Measurements from ENCODE around the gene FOXP1. TPM values are rescaled to one million over a fixed set of nuclear protein-coding genes. Genes with fewer than 3 reads are reported as not detected.

The FOXP1 gene
- total RNA-seq, 2 donors from 2014 or later: 41.7 to 94.3 TPM

DNA sequence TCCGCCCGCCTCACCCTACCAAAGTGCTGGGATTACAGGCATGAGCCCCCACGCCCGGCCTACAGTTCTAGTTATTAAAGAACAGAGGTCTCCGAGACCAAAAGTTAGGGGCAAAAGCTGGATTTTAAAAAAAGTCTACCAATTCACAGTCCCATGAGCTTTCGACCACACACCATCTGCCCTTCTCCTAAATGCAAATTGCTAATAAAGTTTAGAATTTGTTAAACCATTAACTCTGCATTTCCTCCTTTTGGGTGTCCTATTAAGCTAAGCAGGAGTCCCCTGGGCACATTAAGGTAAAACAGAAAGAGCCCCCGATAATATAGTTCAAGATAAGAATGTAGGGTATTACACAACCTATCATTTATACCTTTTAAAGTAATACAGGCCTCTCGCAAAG is 322.7 kb downstream of the FOXP1 start:
- no peak for DNase-seq
- H3K9me3 Mint-ChIP-seq: no peaks in the 10 kb centered on the region
- Histone ChIP-seq H3K4me3 (ENCODE audit: low read length) (no peak overlapping the region), H3K9me3 (ENCODE audit: control insufficient read depth, low read length) (no peaks in the 10 kb centered on the region), H3K9ac (ENCODE audit: extremely low read depth, low read length, poor library complexity, severe bottlenecking) (no peak overlapping the region), H3K27me3 (ENCODE audit: control insufficient read depth, insufficient read depth, low read length, poor library complexity, severe bottlenecking) (no peaks in the 10 kb centered on the region), H3K36me3 (ENCODE audit: control insufficient read depth, insufficient read depth, low read length) (no peaks in the 10 kb centered on the region), H3K4me1 (ENCODE audit: control insufficient read depth, insufficient read depth, low read length) (no peaks in the 10 kb centered on the region), H3K27ac (ENCODE audit: low read depth, low read length) (no peak overlapping the region)
- peaks cover 4% of the 10 kb centered on the region for H3K36me3 Mint-ChIP-seq (ENCODE audit: low read depth)
- TF ChIP-seq, protein P1, sequence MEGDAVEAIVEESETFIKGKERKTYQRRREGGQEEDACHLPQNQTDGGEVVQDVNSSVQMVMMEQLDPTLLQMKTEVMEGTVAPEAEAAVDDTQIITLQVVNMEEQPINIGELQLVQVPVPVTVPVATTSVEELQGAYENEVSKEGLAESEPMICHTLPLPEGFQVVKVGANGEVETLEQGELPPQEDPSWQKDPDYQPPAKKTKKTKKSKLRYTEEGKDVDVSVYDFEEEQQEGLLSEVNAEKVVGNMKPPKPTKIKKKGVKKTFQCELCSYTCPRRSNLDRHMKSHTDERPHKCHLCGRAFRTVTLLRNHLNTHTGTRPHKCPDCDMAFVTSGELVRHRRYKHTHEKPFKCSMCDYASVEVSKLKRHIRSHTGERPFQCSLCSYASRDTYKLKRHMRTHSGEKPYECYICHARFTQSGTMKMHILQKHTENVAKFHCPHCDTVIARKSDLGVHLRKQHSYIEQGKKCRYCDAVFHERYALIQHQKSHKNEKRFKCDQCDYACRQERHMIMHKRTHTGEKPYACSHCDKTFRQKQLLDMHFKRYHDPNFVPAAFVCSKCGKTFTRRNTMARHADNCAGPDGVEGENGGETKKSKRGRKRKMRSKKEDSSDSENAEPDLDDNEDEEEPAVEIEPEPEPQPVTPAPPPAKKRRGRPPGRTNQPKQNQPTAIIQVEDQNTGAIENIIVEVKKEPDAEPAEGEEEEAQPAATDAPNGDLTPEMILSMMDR (conservative IDR thresholded peaks at IDR 0.05): no peak
- no peaks in the 10 kb centered on the region for H3K27me3 Mint-ChIP-seq (ENCODE audit: insufficient read depth)
- peaks cover 38% of the 10 kb centered on the region for H3K4me1 Mint-ChIP-seq
- 95% methylated on average over 4 to 8 of the region's 8 CpGs for WGBS, 2 experiments (ENCODE audit: insufficient coverage in 1 of 2, insufficient read length in 1 of 2)
- H3K27ac Mint-ChIP-seq: no peak overlapping the region
- no peak overlapping the region for H3K4me3 Mint-ChIP-seq

DNA sequence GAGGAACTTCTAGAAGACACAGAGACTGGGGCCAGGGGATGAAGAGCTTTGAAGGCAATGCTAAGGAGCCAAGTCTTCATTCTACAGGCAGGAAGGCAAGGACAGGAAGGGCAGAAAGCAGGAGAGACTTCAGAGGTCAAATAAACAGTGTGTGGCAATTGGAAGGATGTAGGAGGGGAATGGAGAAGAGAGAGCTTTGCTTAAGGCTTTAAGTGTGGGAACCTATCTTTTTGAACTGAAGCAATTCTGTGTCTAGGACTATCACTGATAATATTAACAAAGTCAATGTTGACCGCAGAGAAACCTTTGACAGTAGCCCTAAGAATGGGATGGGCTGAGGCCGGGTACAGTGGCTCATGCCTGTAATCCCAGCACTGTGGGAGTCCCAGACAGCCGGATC is 325.0 kb downstream of the FOXP1 start:
- no peaks in the 10 kb centered on the region for H3K36me3 ChIP-seq (ENCODE audit: control insufficient read depth, insufficient read depth, low read length)
- no peaks in the 10 kb centered on the region for H3K27me3 ChIP-seq (ENCODE audit: control insufficient read depth, insufficient read depth, low read length, poor library complexity, severe bottlenecking)
- 76 to 96% methylated on average over 3 of the region's 3 CpGs for WGBS, 2 experiments (ENCODE audit: insufficient coverage in 1 of 2, insufficient read length in 1 of 2)
- no peak for DNase-seq
- H3K4me1 ChIP-seq (ENCODE audit: control insufficient read depth, insufficient read depth, low read length): peaks cover 10% of the 10 kb centered on the region
- Mint-ChIP-seq H3K4me1 (peaks cover 45% of the 10 kb centered on the region), H3K4me3 (no peak overlapping the region), H3K27me3 (ENCODE audit: insufficient read depth) (no peaks in the 10 kb centered on the region), H3K27ac (peak overlapping the region; percentile 62), H3K9me3 (no peaks in the 10 kb centered on the region), H3K36me3 (ENCODE audit: low read depth) (no peaks in the 10 kb centered on the region)
- TF ChIP-seq, protein P1 (conservative IDR thresholded peaks at IDR 0.05): peak; percentile 10
- no peak overlapping the region for H3K4me3 ChIP-seq (ENCODE audit: low read length)
- H3K9ac ChIP-seq (ENCODE audit: extremely low read depth, low read length, poor library complexity, severe bottlenecking): no peak overlapping the region
- H3K27ac ChIP-seq (ENCODE audit: low read depth, low read length): no peak overlapping the region
- no peaks in the 10 kb centered on the region for H3K9me3 ChIP-seq (ENCODE audit: control insufficient read depth, low read length)

DNA sequence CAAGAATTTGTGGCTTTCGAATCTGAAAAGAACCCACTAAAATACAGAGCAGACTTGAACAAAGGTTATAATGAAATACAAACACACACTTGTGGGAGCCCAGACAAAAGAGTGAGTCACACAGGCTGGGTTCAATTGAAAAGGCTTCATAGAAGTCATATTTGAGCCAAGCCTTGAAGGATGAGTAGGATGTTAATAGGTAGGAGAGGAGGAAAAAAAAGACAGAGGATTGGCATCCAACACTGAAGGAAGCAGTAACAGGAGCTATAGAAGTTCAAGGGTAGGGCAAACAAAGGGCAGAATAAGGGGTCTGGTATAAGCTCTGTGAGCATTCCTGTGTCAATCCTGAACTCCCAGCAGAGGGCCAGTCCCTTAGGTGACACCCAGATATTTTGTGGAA is 325.4 kb downstream of the FOXP1 start:
- Histone ChIP-seq H3K27ac (ENCODE audit: low read depth, low read length) (peak overlapping the region; percentile 25), H3K4me1 (ENCODE audit: control insufficient read depth, insufficient read depth, low read length) (peaks cover 10% of the 10 kb centered on the region), H3K9ac (ENCODE audit: extremely low read depth, low read length, poor library complexity, severe bottlenecking) (no peak overlapping the region), H3K36me3 (ENCODE audit: control insufficient read depth, insufficient read depth, low read length) (no peaks in the 10 kb centered on the region), H3K4me3 (ENCODE audit: low read length) (no peak overlapping the region), H3K9me3 (ENCODE audit: control insufficient read depth, low read length) (no peaks in the 10 kb centered on the region), H3K27me3 (ENCODE audit: control insufficient read depth, insufficient read depth, low read length, poor library complexity, severe bottlenecking) (no peaks in the 10 kb centered on the region)
- H3K27ac Mint-ChIP-seq: peak overlapping the region; percentile 62
- TF ChIP-seq, protein P1 (conservative IDR thresholded peaks at IDR 0.05): peak; percentile 27
- no peaks in the 10 kb centered on the region for H3K9me3 Mint-ChIP-seq
- DNase-seq: no peak
- peaks cover 44% of the 10 kb centered on the region for H3K4me1 Mint-ChIP-seq
- no peaks in the 10 kb centered on the region for H3K27me3 Mint-ChIP-seq (ENCODE audit: insufficient read depth)
- H3K36me3 Mint-ChIP-seq (ENCODE audit: low read depth): no peaks in the 10 kb centered on the region
- no peak overlapping the region for H3K4me3 Mint-ChIP-seq
- WGBS, 2 experiments (ENCODE audit: insufficient coverage in 1 of 2, insufficient read length in 1 of 2): 84% methylated on average over 1 of the region's 1 CpG; no CpG with 5 or more reads in 1 of the 2 experiments
